OCI-M2 (cell line): ENCODE results near the gene SSH2.

ENCODE experiments used
- DNase-seq: peaks from one replicate; lab custom pipeline; 2025; ENCODE audit not compliant: unreplicated experiment; lab: John Stamatoyannopoulos, UW

The SSH2 gene

DNA sequence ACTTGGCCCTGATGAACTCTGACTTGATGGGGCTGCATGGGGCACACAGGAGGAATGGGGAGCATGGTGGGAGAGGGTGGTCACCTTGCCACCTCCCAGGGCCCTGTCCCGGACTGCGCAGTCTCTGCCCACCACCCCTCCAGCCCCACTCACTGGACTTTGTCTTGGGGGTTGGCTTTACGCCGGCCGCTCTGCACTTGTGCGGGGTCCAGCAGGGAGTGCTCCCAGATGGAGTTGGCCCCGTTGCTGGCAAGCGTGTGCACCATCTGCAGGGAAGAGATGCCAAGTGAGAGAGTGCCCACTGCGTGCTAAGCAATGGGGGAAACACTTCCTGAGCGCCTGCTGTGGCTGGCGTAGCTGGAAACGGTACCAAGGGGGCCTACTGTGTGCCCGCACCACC, 347.3 kb downstream of the SSH2 start:
- no peak for DNase-seq

DNA sequence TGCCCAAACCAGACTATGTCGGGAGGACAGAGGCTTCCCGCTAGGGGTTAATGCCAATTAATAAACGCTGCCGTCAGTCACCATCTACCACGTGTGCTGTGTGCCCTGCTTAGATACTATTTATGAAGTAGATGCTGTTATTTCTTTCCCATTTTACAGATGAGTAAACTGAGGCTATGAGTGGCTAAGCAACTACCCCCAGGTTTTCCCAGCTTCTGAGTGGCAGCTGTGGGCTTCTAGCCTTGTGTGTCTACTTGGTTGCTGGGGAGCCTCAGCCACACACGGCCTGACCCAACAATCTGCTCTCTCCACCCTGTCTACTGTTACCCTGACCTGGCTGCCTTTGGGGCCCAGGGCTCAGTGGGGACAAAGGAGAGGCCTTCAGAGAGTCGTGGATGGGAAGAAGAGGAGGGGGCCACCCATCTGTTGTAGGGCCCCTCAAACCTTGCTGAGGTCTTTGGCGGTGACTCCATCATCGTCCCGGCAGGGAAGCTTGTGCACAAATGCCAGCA, 347.7 kb downstream of the SSH2 start:
- DNase-seq: no peak

- DNase-seq: no peak
These were observed 348.3 kb downstream of the SSH2 start for GRCh38 chr17:29581583-29582253.

DNA sequence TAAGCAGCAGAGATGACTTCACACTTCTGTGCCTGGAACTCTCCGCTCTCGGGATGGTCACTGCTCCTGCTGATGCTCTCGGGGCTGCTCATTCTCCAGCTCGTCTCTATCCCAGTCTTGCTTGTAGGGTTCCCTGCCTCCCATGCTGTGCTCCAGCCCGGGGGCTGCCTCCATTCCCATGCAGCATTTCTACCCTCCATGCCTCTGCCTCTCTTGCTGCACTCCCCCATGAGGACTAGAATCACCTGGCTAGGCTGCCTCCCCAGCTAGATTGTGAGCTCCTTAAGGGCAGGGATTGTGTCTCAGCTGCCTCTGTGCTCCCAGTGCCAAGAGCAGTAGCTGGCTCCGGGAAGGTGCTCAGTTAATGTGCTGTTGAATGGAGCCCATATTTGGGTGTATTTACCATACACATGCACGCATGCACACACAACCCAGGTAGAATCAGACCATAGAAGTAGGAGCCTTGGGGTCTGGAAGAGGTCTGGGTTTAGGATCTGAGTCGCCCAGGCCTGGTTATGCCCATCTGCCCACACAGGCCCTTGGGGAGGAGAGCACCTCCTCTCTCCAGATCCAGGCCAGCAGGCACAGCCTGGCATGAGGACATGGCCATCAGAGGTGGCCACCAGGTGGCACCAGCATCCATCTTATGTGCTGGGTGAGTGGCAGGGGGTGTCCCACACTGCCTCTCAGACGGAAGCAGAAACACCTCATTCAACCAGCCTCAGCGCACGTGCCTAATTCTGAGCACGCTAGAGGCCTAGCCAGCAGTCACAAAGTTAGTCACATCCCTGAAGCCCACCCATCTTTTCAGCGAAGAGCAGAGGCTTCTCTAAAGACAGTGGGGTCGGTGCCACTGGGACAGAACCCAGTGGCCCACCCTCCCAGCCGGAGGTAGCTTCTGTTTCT, 349.9 kb downstream of the SSH2 start:
- DNase-seq: no peak

- no peak for DNase-seq
These were observed 351.2 kb downstream of the SSH2 start for GRCh38 chr17:29578626-29579485.

DNA sequence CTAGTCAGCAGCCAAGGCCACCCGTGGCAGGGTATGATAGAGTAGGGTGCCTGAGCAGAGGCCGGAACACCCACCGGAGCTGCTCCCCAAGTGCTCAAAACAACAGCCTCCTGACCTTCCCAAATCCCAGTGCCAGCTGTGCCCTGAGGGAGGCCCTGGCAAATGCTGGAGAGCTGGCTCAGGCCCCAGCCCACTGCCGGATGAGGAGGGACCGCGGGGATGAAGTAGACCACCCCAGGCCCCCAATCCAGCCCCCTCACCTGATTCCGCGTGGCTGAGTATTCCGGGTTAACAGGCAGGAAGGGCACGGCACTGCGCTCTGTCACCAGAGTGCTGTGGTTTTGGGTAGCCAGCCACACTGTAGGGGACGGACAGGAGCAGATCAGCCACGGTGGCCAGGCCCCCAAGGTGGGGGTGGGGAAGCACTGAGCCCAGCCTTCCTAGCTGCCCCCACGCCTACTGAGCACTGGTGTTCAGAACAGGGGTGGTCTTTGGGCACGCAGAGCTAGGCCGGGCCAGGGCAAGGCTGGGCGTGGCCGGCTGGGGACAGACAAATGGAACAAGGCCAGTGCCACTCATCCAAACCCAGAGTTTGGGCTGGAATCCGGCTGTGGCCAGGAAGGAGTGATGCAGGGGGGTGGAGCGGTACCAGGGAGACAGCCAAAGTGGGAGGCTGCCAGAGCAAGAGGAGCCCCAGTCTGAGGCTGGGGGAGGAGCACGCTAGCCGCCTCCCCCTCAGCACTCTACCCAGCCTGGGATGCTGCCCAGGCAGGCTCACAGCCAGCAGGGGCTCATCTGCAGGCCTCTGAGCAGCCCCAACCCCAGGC, 352.4 kb downstream of the SSH2 start:
- DNase-seq: no peak

- no peak for DNase-seq
These were observed 353.0 kb downstream of the SSH2 start for GRCh38 chr17:29577001-29577370.

GRCh38 chr17:29576214-29577000, 353.6 kb downstream of the SSH2 start:
- DNase-seq: no peak
